WTC11 (cell line): ENCODE measurements around the gene ZKSCAN8. TPM values are rescaled to one million over a fixed set of nuclear protein-coding genes. Genes with fewer than 3 reads are reported as not detected.

Experiments used
- ATAC-seq: fragments of 200-7000 bp; cut with Tn5 transposase; 2 replicates; pipeline ENCODE4 v1.10.0; 2021; ENCODE audit warnings: mild to moderate bottlenecking, moderate library complexity
- CTCF ChIA-PET: fragments of 300-600 bp; sonication (Branson Sonifier 250); formaldehyde crosslinking; loops from one replicate; lab custom pipeline; 2021; ENCODE audit warnings: antibody characterized with exemption; lab: Charles Lee
- POLR2A ChIA-PET: fragments of 350-600 bp; sonication (Branson Sonifier 250); formaldehyde crosslinking; loops from one replicate; lab custom pipeline; 2021; ENCODE audit warnings: antibody characterized with exemption; lab: Charles Lee
- DNase-seq: peaks from one replicate; pipeline ENCODE4 v3.0.0; 2021; ENCODE audit warnings: low spot score
- H3K27ac Mint-ChIP-seq: 2 replicates; pipeline ENCODE4 v1.8.0; 2021; ENCODE audit warnings: mixed read lengths
- H3K27me3 Mint-ChIP-seq: 2 replicates; pipeline ENCODE4 v1.8.0; 2021; ENCODE audit warnings: low read depth, mild to moderate bottlenecking, moderate library complexity, mixed read lengths
- H3K36me3 Mint-ChIP-seq: 2 replicates; pipeline ENCODE4 v1.8.0; 2021; ENCODE audit warnings: mixed read lengths
- H3K4me1 Mint-ChIP-seq: 2 replicates; pipeline ENCODE4 v1.8.0; 2022; ENCODE audit warnings: mixed read lengths
- H3K4me3 Mint-ChIP-seq: 2 replicates; pipeline ENCODE4 v1.8.0; 2021; ENCODE audit warnings: mild to moderate bottlenecking, moderate library complexity, mixed read lengths
- H3K9me3 Mint-ChIP-seq: 2 replicates; pipeline ENCODE4 v1.8.0; 2021; ENCODE audit warnings: mixed read lengths
- CREB1 ChIP-seq: sonication (generic); formaldehyde crosslinking; IDR thresholded peaks from 2 replicates; pipeline ENCODE4 v1.8.0; 2023; ENCODE audit warnings: mild to moderate bottlenecking, missing genetic modification reagents
- E2F5 ChIP-seq: sonication (generic); formaldehyde crosslinking; IDR thresholded peaks from 2 replicates; pipeline ENCODE4 v1.8.1; 2022; ENCODE audit warnings: mild to moderate bottlenecking, moderate library complexity, missing genetic modification reagents
- GABPB1 ChIP-seq: sonication (generic); formaldehyde crosslinking; IDR thresholded peaks from 2 replicates; pipeline ENCODE4 v1.8.1; 2023; ENCODE audit warnings: mild to moderate bottlenecking, missing genetic modification reagents
- GRHL2 ChIP-seq: fragments of 250-450 bp; sonication (Bioruptor Pico); IDR thresholded peaks from 2 replicates; pipeline ENCODE4 v1.8.0; 2022; ENCODE audit warnings: mild to moderate bottlenecking, moderate library complexity; ENCODE audit not compliant: insufficient replicate concordance, severe bottlenecking
- HMGXB4 ChIP-seq: sonication (generic); formaldehyde crosslinking; IDR thresholded peaks from 2 replicates; pipeline ENCODE4 v1.8.1; 2023; ENCODE audit warnings: mild to moderate bottlenecking, moderate library complexity, missing genetic modification reagents
- IRF2 ChIP-seq: sonication (generic); formaldehyde crosslinking; IDR thresholded peaks from 2 replicates; pipeline ENCODE4 v1.8.0; 2022; ENCODE audit warnings: low read depth, missing genetic modification reagents, borderline replicate concordance
- JUN ChIP-seq: sonication (generic); formaldehyde crosslinking; IDR thresholded peaks from 2 replicates; pipeline ENCODE4 v1.8.0; 2023; ENCODE audit warnings: mild to moderate bottlenecking, missing genetic modification reagents
- NFATC4 ChIP-seq: fragments of 250-450 bp; sonication (Bioruptor Pico); IDR thresholded peaks from 2 replicates; pipeline ENCODE4 v1.9.0; 2021; ENCODE audit warnings: mild to moderate bottlenecking
- NFYB ChIP-seq: sonication (generic); formaldehyde crosslinking; conservative IDR thresholded peaks from 2 replicates; pipeline ENCODE4 v1.8.0; 2022; ENCODE audit warnings: low read depth, missing genetic modification reagents
- SOX15 ChIP-seq: fragments of 250-450 bp; sonication (Bioruptor Pico); IDR thresholded peaks from 2 replicates; pipeline ENCODE4 v1.9.0; 2021; ENCODE audit warnings: mild to moderate bottlenecking
- USF1 ChIP-seq: sonication (generic); formaldehyde crosslinking; IDR thresholded peaks from 2 replicates; pipeline ENCODE4 v1.8.0; 2022; ENCODE audit warnings: mild to moderate bottlenecking, missing genetic modification reagents
- USF2 ChIP-seq: sonication (generic); formaldehyde crosslinking; IDR thresholded peaks from 2 replicates; pipeline ENCODE4 v1.8.1; 2023; ENCODE audit warnings: mild to moderate bottlenecking, missing genetic modification reagents, moderate library complexity
- ZBTB43 ChIP-seq: sonication (generic); formaldehyde crosslinking; IDR thresholded peaks from 2 replicates; pipeline ENCODE4 v1.8.1; 2023; ENCODE audit warnings: mild to moderate bottlenecking, missing genetic modification reagents
- ZNF281 ChIP-seq: sonication (generic); formaldehyde crosslinking; IDR thresholded peaks from 2 replicates; pipeline ENCODE4 v1.8.0; 2023; ENCODE audit warnings: mild to moderate bottlenecking, missing genetic modification reagents
- ZNF512 ChIP-seq: sonication (generic); formaldehyde crosslinking; IDR thresholded peaks from 2 replicates; pipeline ENCODE4 v1.8.1; 2022; ENCODE audit warnings: missing genetic modification reagents, borderline replicate concordance
- total RNA-seq: library from RNA; stranded (reverse); gene quantifications from 3 replicates; pipeline ENCODE4 v1.2.3, GENCODE V29; 2021

ZKSCAN8 gene
- total RNA-seq, 1 experiment from 2014 or later = 21.7 TPM

- TF ChIP-seq ZNF512 = no peak
- TF ChIP-seq JUN (CRISPR knock-in tag) = no peak
- TF ChIP-seq CREB1 = no peak
- TF ChIP-seq NFATC4 (CRISPR knock-in tag) = no peak
- no peak for TF ChIP-seq E2F5 (CRISPR knock-in tag)
- no peak for TF ChIP-seq SOX15 (CRISPR knock-in tag)
- TF ChIP-seq ZBTB43 (CRISPR knock-in tag) = no peak
- no peak for TF ChIP-seq GABPB1 (CRISPR knock-in tag)
- TF ChIP-seq IRF2 = no peak
- no peak for TF ChIP-seq ZNF281 (CRISPR knock-in tag)
- TF ChIP-seq NFYB (CRISPR knock-in tag) = no peak
- TF ChIP-seq USF1 (CRISPR knock-in tag) = no peak
- no peak for TF ChIP-seq HMGXB4 (CRISPR knock-in tag)
- Mint-ChIP-seq H3K27me3 (peaks cover 78% of the 10 kb centered on the region), H3K27ac (no peak overlapping the region)
Measured at GRCh38 chr6:28171271-28171670, 29.6 kb downstream of the ZKSCAN8 start.

GRCh38 chr6:28172006-28172405 lies 30.3 kb downstream of the ZKSCAN8 start:
- H3K4me3 Mint-ChIP-seq = no peak overlapping the region
- H3K4me1 Mint-ChIP-seq = no peaks in the 10 kb centered on the region
- peaks cover 74% of the 10 kb centered on the region for H3K27me3 Mint-ChIP-seq
- peaks cover 3% of the 10 kb centered on the region; the same call in 1 of the 2 replicates for H3K9me3 Mint-ChIP-seq
- ATAC-seq (no peak), DNase-seq (no peak)
- CTCF ChIA-PET = no interaction called here
- H3K36me3 Mint-ChIP-seq = no peaks in the 10 kb centered on the region
- no peak overlapping the region for H3K27ac Mint-ChIP-seq
- TF ChIP-seq JUN (CRISPR knock-in tag) (no peak), USF2 (CRISPR knock-in tag) (no peak), ZNF512 (no peak), GRHL2 (no peak)
- POLR2A ChIA-PET = no interaction called here

More at GRCh38 chr6:28171271-28171670, 29.6 kb downstream of the ZKSCAN8 start:
- no peak for ATAC-seq
- DNase-seq = no peak
- H3K9me3 Mint-ChIP-seq = no peaks in the 10 kb centered on the region; the same call in 1 of the 2 replicates
- H3K4me3 Mint-ChIP-seq = no peak overlapping the region
- ChIA-PET POLR2A (no interaction called here), CTCF (no interaction called here)
- no peaks in the 10 kb centered on the region for H3K4me1 Mint-ChIP-seq
- no peaks in the 10 kb centered on the region for H3K36me3 Mint-ChIP-seq
